NCI-H187 treated with DMSO at 0.1 percent for 48 hours (cell line): ENCODE results near the gene CKMT2.

Experiments
- DNase-seq: peaks from one replicate; lab custom pipeline; 2025; lab: John Stamatoyannopoulos, UW

CKMT2 gene

GRCh38 chr5:81216152-81216551 lies 17.0 kb upstream of the CKMT2 start:
- DNase-seq = no peak

GRCh38 chr5:81219389-81219788 lies 13.7 kb upstream of the CKMT2 start:
- DNase-seq = no peak

GRCh38 chr5:81222285-81222684 lies 10.8 kb upstream of the CKMT2 start:
- DNase-seq = no peak

- no peak for DNase-seq
Observed at GRCh38 chr5:81225463-81225862, 7.7 kb upstream of the CKMT2 start.

DNA sequence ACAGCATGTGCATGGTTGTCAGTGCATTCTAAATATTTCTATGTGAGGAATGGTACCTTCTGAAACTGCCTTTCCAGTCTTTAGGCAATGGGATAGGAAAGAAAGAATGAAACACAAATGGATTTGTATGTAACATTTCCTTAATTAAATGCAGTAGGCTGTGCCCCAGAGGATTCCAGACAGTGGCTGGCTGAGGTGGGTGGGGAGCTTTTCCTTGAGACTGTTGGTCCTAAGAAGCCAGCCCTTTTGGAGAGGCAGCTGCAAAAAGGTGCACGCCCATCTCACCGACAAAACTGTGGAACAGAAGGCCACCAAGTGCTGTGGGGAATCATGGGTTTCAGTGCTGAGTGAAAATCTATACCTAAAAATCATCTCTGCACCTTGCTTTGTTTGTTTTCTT lies 6.8 kb upstream of the CKMT2 start:
- DNase-seq = no peak

GRCh38 chr5:81226949-81227348 lies 6.2 kb upstream of the CKMT2 start:
- no peak for DNase-seq

DNA sequence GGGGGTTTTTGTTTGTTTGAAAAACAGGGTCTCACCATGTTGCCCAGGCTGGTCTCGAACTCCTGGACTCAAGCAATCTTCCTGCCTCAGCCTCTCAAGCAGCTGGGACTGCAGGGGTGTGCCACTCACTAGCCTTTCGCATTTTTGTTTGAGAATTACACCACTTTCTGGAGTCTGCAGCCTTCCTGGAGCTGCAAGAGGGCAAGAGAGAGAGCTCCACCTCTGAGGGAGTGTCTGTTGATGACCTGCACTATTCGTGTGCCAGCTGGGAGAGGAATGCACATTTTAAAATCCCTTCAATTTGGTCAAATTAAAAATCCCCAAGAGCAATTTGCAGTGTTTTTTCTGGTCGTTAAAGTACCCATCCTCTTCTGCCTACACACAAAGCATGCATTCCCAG lies 5.0 kb upstream of the CKMT2 start:
- no peak for DNase-seq

DNA sequence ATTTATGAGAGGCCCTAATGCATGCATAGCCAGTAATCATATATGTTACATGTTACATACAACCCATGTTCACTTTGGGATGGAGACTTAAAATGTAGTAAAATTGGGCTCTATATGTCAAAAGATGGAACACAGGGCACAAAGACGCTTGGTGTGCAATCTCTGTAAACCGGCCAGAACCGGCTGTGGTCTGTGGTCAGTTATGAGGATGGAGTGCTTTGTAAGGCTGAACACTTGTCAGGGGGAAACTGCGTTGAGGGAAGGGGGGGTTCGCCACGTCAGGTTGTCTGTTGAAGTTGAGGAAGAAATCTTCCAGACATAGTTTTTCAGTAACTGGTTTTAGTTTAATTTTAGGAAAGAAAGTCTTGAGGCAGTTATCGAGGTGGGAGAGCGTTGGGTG lies 2.7 kb upstream of the CKMT2 start:
- no peak for DNase-seq

DNA sequence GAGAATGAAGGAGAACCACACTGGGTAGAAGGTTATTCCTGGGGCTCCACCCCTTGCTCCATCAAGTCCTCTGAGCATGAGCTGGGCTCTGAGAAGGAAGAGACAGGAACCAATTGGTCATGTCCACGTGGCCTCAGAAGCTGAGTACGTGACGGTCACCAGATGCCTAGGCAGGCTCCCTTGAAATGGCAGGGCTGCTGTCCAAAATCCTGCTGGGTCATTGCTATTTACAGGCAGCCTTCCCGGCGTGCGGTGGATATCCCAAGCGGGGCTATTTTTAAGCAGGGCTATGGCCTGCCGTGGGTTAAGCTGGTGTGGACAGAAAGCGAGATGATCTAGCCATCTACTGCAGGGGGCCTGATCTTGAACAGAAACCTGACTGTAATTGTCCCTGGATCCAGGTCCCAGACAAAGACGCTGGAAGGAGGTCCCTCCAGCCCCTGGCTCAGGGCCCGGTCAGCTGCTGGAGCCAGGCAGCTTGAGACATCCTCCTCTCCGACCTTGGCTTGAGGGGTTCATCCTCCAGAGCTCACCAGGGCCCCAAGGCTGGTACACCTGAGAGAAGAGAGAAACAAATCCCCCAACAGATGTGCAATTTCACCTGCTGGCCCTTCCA lies 550 bp upstream of the CKMT2 start:
- DNase-seq = no peak

- DNase-seq = no peak
Observed at GRCh38 chr5:81234299-81234698, 1.2 kb downstream of the CKMT2 start.

- DNase-seq = no peak
Observed at GRCh38 chr5:81234801-81235200, 1.7 kb downstream of the CKMT2 start.

- DNase-seq = no peak
Observed at GRCh38 chr5:81235287-81236072, 2.4 kb downstream of the CKMT2 start.

DNA sequence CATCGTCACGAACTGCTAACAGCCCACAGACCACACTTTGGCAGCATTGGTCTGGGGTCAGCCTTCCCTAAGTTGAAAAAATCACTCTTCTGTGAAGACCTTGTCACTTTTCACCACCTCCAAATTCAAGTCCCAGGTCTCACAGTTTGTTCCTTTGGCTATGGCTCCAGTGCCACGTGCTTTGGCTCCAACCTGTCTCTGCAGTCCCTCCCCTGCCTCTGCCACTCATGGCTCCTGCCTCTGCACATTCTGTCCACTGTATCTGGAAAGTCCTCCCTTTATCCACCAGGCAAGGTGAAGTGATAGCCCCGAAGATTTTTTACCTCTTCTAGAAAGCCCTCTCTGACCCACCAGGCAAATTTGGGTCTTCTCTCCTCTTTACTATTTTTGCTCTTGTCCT lies 5.3 kb downstream of the CKMT2 start:
- DNase-seq = no peak

GRCh38 chr5:81239613-81240012 lies 6.5 kb downstream of the CKMT2 start:
- DNase-seq = no peak

GRCh38 chr5:81241001-81241400 lies 7.9 kb downstream of the CKMT2 start:
- DNase-seq = no peak

GRCh38 chr5:81241961-81242648 lies 9.0 kb downstream of the CKMT2 start:
- DNase-seq = no peak

- DNase-seq = peak; percentile 81
Observed at GRCh38 chr5:81242906-81243436, 9.8 kb downstream of the CKMT2 start.

- no peak for DNase-seq
Observed at GRCh38 chr5:81244451-81244850, 11.3 kb downstream of the CKMT2 start.

- DNase-seq = no peak
Observed at GRCh38 chr5:81245871-81246235, 12.7 kb downstream of the CKMT2 start.

DNA sequence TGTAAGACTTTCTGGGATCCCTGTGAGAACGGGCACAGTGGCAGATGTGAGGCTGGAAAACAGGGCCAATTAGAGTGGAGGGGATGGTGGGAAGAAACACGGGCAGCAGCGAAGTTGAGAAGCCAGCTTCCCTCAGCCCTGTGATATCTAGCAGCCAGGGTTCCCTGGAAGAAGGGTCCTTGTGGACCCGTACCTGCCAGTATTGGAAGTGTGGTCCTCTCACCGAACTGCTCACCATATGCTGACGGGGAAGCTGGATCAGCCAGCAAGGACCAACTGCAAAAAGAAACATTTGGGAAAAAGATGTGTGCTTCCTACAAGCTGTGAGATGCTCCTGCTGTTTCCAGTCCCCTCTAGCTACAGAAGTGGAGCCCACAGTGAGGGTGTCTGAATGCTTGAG lies 13.6 kb downstream of the CKMT2 start:
- DNase-seq = no peak

DNA sequence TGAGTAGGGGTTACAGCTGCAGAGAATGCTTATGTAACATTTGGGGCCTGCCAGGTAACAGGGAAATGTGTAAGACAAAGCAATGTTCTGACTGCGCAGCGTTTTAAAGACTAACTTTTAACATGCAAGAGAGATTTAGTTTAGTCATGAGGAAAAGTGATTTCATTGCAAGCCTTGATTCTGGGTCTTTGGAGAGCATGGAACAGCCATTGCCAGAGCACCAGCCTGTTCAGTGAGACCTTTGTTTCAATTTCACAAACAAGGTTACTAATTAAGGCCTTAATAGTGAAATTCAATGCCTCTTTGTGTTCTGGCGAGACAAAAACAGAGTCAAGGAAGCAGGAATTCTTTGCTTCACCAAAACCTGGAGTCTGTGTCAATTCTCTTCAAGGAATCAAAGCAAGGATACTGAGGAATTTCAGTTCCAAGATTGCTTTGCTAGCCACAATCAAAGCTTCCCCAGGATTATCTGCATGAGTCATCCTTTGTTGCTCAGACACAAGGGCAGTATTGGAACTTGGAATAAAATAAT lies 14.4 kb downstream of the CKMT2 start:
- DNase-seq = no peak

- no peak for DNase-seq
Observed at GRCh38 chr5:81249240-81249639, 16.1 kb downstream of the CKMT2 start.

DNA sequence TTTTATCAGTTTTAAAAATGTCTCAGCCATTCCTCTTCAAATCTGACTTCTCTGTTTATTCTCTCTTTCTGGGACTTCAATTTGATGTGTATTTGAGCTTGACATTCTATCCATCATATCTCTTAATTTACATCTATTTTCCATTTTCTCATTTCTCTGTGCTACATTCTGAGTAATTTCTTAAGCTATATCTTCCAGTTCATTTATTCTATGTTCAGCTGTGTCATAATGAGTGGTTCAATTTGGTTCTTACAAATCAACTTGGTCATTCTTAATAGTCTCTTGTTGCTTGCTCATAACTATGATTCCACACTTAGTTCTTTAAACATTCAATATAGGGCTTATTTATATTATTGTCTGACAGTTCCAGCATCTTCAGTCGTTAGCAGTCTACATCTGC lies 16.9 kb downstream of the CKMT2 start:
- DNase-seq = no peak
